ENCODE data around the gene SLC38A9. TPM values are rescaled to one million over a fixed set of nuclear protein-coding genes. Genes with fewer than 3 reads are reported as not detected.

Gene SLC38A9
- total RNA-seq, 1 experiment from 2014 or later, result 27.0 TPM

DNA sequence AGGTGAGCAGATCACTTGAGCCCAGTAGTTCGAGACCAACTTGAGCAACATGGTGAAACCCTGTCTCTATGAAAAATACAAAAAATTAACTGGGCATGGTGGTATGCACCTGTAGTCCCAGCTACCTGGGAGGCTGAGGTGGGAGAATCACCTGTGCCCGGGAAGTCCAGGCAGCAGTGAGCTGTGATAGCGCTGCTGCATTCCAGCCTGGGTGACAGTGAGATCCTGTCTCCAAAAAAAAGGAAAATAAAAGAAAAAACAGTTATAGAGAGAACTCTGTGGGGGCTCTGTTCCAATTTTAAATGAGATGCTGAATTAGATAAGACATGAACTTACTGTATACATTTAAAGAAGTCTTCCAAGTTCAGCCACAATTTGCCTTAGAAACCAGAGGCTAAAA lies 44.2 kb downstream of the SLC38A9 start:
- Mint-ChIP-seq H3K4me1 (no peaks in the 10 kb centered on the region), H3K4me3 (no peak overlapping the region), H3K27ac (no peak overlapping the region), H3K9me3 (no peaks in the 10 kb centered on the region), H3K36me3 (peaks cover 15% of the 10 kb centered on the region), H3K27me3 (ENCODE audit: low read depth) (no peaks in the 10 kb centered on the region)
- ChIA-PET CTCF (no interaction called here), POLR2A (no interaction called here)
- ATAC-seq (no peak), DNase-seq (ENCODE audit: low spot score) (no peak)
- TF ChIP-seq, protein P1, sequence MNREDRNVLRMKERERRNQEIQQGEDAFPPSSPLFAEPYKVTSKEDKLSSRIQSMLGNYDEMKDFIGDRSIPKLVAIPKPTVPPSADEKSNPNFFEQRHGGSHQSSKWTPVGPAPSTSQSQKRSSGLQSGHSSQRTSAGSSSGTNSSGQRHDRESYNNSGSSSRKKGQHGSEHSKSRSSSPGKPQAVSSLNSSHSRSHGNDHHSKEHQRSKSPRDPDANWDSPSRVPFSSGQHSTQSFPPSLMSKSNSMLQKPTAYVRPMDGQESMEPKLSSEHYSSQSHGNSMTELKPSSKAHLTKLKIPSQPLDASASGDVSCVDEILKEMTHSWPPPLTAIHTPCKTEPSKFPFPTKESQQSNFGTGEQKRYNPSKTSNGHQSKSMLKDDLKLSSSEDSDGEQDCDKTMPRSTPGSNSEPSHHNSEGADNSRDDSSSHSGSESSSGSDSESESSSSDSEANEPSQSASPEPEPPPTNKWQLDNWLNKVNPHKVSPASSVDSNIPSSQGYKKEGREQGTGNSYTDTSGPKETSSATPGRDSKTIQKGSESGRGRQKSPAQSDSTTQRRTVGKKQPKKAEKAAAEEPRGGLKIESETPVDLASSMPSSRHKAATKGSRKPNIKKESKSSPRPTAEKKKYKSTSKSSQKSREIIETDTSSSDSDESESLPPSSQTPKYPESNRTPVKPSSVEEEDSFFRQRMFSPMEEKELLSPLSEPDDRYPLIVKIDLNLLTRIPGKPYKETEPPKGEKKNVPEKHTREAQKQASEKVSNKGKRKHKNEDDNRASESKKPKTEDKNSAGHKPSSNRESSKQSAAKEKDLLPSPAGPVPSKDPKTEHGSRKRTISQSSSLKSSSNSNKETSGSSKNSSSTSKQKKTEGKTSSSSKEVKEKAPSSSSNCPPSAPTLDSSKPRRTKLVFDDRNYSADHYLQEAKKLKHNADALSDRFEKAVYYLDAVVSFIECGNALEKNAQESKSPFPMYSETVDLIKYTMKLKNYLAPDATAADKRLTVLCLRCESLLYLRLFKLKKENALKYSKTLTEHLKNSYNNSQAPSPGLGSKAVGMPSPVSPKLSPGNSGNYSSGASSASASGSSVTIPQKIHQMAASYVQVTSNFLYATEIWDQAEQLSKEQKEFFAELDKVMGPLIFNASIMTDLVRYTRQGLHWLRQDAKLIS (CRISPR knock-in tag; IDR thresholded peaks at IDR 0.05; ENCODE audit: borderline replicate concordance), result no peak
- TF ChIP-seq, protein P2, sequence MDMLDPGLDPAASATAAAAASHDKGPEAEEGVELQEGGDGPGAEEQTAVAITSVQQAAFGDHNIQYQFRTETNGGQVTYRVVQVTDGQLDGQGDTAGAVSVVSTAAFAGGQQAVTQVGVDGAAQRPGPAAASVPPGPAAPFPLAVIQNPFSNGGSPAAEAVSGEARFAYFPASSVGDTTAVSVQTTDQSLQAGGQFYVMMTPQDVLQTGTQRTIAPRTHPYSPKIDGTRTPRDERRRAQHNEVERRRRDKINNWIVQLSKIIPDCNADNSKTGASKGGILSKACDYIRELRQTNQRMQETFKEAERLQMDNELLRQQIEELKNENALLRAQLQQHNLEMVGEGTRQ (CRISPR knock-in tag; IDR thresholded peaks at IDR 0.05), result no peak
- TF ChIP-seq, protein P3, sequence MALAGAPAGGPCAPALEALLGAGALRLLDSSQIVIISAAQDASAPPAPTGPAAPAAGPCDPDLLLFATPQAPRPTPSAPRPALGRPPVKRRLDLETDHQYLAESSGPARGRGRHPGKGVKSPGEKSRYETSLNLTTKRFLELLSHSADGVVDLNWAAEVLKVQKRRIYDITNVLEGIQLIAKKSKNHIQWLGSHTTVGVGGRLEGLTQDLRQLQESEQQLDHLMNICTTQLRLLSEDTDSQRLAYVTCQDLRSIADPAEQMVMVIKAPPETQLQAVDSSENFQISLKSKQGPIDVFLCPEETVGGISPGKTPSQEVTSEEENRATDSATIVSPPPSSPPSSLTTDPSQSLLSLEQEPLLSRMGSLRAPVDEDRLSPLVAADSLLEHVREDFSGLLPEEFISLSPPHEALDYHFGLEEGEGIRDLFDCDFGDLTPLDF (CRISPR knock-in tag; IDR thresholded peaks at IDR 0.05), result no peak

GRCh38 chr5:55665065-55665464 lies 47.1 kb downstream of the SLC38A9 start:
- Mint-ChIP-seq H3K27ac (no peak overlapping the region), H3K4me3 (no peak overlapping the region), H3K27me3 (ENCODE audit: low read depth) (no peaks in the 10 kb centered on the region), H3K4me1 (peaks cover 9% of the 10 kb centered on the region), H3K9me3 (no peaks in the 10 kb centered on the region), H3K36me3 (peaks cover 25% of the 10 kb centered on the region)
- DNase-seq (ENCODE audit: low spot score) (no peak), ATAC-seq (no peak)
- POLR2A ChIA-PET, result no interaction called here
- TF ChIP-seq, protein P4, sequence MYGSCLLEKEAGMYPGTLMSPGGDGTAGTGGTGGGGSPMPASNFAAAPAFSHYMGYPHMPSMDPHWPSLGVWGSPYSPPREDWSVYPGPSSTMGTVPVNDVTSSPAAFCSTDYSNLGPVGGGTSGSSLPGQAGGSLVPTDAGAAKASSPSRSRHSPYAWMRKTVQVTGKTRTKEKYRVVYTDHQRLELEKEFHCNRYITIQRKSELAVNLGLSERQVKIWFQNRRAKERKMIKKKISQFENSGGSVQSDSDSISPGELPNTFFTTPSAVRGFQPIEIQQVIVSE (CRISPR knock-in tag; IDR thresholded peaks at IDR 0.05; ENCODE audit: borderline replicate concordance), result no peak
- TF ChIP-seq NR3C1 (CRISPR knock-in tag; conservative IDR thresholded peaks at IDR 0.05; ENCODE audit: low read depth) (no peak), PREB (CRISPR knock-in tag; IDR thresholded peaks at IDR 0.05; ENCODE audit: borderline replicate concordance) (no peak), RELA (CRISPR knock-in tag; IDR thresholded peaks at IDR 0.05; ENCODE audit: borderline replicate concordance) (no peak), IRF1 (CRISPR knock-in tag; IDR thresholded peaks at IDR 0.05) (no peak), ZNF121 (CRISPR knock-in tag; IDR thresholded peaks at IDR 0.05) (no peak), ETV6 (CRISPR knock-in tag; IDR thresholded peaks at IDR 0.05) (no peak), TP53 (CRISPR knock-in tag; IDR thresholded peaks at IDR 0.05) (no peak), NFATC4 (CRISPR knock-in tag; IDR thresholded peaks at IDR 0.05) (no peak), NFYB (CRISPR knock-in tag; conservative IDR thresholded peaks at IDR 0.05; ENCODE audit: low read depth) (no peak), CREB1 (CRISPR knock-in tag; IDR thresholded peaks at IDR 0.05) (no peak)
- TF ChIP-seq, protein P3 (CRISPR knock-in tag; IDR thresholded peaks at IDR 0.05), result no peak
- TF ChIP-seq, protein P5, sequence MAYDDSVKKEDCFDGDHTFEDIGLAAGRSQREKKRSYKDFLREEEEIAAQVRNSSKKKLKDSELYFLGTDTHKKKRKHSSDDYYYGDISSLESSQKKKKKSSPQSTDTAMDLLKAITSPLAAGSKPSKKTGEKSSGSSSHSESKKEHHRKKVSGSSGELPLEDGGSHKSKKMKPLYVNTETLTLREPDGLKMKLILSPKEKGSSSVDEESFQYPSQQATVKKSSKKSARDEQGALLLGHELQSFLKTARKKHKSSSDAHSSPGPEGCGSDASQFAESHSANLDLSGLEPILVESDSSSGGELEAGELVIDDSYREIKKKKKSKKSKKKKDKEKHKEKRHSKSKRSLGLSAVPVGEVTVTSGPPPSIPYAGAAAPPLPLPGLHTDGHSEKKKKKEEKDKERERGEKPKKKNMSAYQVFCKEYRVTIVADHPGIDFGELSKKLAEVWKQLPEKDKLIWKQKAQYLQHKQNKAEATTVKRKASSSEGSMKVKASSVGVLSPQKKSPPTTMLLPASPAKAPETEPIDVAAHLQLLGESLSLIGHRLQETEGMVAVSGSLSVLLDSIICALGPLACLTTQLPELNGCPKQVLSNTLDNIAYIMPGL (CRISPR knock-in tag; IDR thresholded peaks at IDR 0.05), result no peak
- TF ChIP-seq, protein P6, sequence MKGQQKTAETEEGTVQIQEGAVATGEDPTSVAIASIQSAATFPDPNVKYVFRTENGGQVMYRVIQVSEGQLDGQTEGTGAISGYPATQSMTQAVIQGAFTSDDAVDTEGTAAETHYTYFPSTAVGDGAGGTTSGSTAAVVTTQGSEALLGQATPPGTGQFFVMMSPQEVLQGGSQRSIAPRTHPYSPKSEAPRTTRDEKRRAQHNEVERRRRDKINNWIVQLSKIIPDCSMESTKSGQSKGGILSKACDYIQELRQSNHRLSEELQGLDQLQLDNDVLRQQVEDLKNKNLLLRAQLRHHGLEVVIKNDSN (CRISPR knock-in tag; IDR thresholded peaks at IDR 0.05), result no peak
- CTCF ChIA-PET, result no interaction called here

Data from WTC11 (cell line).